Tibial nerve (tissue), 4 donors: ENCODE data around the gene MIF4GD. TPM values are rescaled to one million over a fixed set of nuclear protein-coding genes. Genes with fewer than 3 reads are reported as not detected.

ENCODE experiments used
- DNase-seq, 2 donors: peaks; one replicate each; pipeline ENCODE4 v3.0.0-alpha.2; 2019; ENCODE audit warnings: low spot score in 2 of 2
- H3K27ac ChIP-seq, 4 donors: fragments of 200-600 bp; sonication (generic) in 3 of 4; one replicate each; pipeline ENCODE4 v1.5.1; 2017 to 2019; ENCODE audit warnings: mild to moderate bottlenecking in 1 of 4
- H3K27me3 ChIP-seq, 2 donors: fragments of 200-600 bp; sonication (generic) in 1 of 2; one replicate each; pipeline versions ENCODE4 v1.5.1 to v1.6.0; 2017 to 2019
- H3K36me3 ChIP-seq, 3 donors: fragments of 200-600 bp; sonication (generic); one replicate each; pipeline ENCODE4 v1.5.1; 2018 to 2019
- H3K4me1 ChIP-seq, 4 donors: fragments of 200-600 bp; sonication (generic) in 3 of 4; one replicate each; pipeline ENCODE4 v1.5.1; 2017 to 2019
- H3K4me3 ChIP-seq, 4 donors: fragments of 200-600 bp; sonication (generic) in 3 of 4; one replicate each; pipeline ENCODE4 v1.5.1; 2017 to 2019; ENCODE audit warnings: mild to moderate bottlenecking in 1 of 4, moderate library complexity in 1 of 4
- H3K9me3 ChIP-seq, 4 donors: fragments of 200-600 bp; sonication (generic) in 3 of 4; one replicate each; pipeline ENCODE4 v1.5.1; 2017 to 2019
- EP300 ChIP-seq, 2 donors: sonication (generic); formaldehyde crosslinking; IDR thresholded peaks; one replicate each; pipeline ENCODE4 v1.6.1; 2017; ENCODE audit warnings: antibody characterized with exemption in 2 of 2, mild to moderate bottlenecking in 1 of 2
- POLR2A ChIP-seq, 2 donors: fragments of 450-650 bp; IDR thresholded peaks; one replicate each; pipeline ENCODE4 v1.6.1; 2017; ENCODE audit warnings: antibody characterized with exemption in 2 of 2, mild to moderate bottlenecking in 2 of 2, moderate library complexity in 2 of 2
- WGBS, 2 donors: methylation state at CpG; one replicate each; pipeline ENCODE4 v1.1.5; 2018; 5-methylcytosine and 5-hydroxymethylcytosine counted together
- total RNA-seq, 4 donors: library from RNA; depleted of rRNA; stranded (reverse); fragments of >200 nt; gene quantifications; one replicate each; pipeline ENCODE4 v1.1.0, GENCODE V29; 2016
- TF ChIP-seq, protein P1 (sequence below), 5 experiments: fragments of 200-600 bp in 3 of 5; fragments of 450-650 bp in 2 of 5; sonication (generic) in 3 of 5; IDR thresholded peaks; one replicate each; pipeline ENCODE4 v1.5.1; 2016 to 2019; ENCODE audit warnings: antibody characterized with exemption in 5 of 5, mild to moderate bottlenecking in 3 of 5, moderate library complexity in 2 of 5

Gene MIF4GD
- total RNA-seq, 4 donors from 2014 or later = 18.4 to 53.1 (median 41.0) TPM

DNA sequence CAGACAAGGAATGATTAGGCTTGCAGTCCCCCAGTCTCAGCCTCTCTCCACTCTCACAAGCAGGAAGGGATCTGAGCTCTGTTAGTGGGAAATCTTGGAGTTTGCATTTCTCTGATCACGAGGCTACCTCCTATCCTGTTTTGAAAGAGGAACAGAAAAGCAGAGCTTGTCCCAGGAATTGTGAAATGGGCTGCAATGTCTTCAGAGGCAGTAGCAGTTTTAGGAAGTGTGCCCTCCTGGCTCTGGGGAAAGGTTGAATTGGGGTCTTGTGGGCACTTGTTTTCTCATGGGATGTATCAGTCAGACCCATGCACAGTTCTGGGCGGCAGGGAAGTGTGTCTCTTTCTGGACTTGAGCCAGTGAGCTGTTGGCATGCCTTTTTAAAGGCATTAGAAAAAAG lies 42.7 kb downstream of the MIF4GD start:
- no peak for TF ChIP-seq POLR2A (IDR thresholded peaks at IDR 0.05)
- peak in 1 of 2 donors; percentile 80 for TF ChIP-seq EP300 (IDR thresholded peaks at IDR 0.05)

DNA sequence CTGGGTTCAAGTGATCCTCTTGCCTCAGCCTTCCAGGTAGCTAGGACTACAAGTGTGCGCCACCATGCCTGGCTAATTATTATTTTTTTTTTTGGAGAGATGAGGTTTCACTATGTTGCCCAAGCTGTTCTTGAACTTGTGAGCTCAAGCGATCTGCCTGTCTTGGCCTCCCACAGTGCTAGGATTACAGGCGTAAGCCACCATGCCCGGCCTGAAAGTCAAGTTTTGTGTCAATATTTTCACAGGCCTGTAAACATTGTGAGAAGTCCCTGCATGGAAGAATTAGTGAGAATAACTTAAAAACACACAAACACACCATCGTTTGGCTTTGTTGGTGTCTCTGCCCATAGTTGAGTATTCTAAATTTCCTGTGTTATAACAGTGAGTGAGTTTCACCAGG lies 43.3 kb downstream of the MIF4GD start:
- Histone ChIP-seq H3K9me3 (no peaks in the 10 kb centered on the region), H3K27me3 (no peaks in the 10 kb centered on the region), H3K27ac (peak overlapping the region in 1 of 4 donors; percentile 40), H3K36me3 (peaks cover 4 to 97% (median 25%) of the 10 kb centered on the region in 3 donors), H3K4me1 (no peaks in the 10 kb centered on the region), H3K4me3 (no peak overlapping the region)
- no peak for DNase-seq
- 84 to 85% methylated on average over 5 of the region's 5 CpGs for WGBS, 2 donors
- no peak for TF ChIP-seq EP300 (IDR thresholded peaks at IDR 0.05)
- TF ChIP-seq POLR2A (IDR thresholded peaks at IDR 0.05) = no peak
- TF ChIP-seq, protein P1, sequence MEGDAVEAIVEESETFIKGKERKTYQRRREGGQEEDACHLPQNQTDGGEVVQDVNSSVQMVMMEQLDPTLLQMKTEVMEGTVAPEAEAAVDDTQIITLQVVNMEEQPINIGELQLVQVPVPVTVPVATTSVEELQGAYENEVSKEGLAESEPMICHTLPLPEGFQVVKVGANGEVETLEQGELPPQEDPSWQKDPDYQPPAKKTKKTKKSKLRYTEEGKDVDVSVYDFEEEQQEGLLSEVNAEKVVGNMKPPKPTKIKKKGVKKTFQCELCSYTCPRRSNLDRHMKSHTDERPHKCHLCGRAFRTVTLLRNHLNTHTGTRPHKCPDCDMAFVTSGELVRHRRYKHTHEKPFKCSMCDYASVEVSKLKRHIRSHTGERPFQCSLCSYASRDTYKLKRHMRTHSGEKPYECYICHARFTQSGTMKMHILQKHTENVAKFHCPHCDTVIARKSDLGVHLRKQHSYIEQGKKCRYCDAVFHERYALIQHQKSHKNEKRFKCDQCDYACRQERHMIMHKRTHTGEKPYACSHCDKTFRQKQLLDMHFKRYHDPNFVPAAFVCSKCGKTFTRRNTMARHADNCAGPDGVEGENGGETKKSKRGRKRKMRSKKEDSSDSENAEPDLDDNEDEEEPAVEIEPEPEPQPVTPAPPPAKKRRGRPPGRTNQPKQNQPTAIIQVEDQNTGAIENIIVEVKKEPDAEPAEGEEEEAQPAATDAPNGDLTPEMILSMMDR (IDR thresholded peaks at IDR 0.05) = no peak

More for the DNA sequence above, 42.7 kb downstream of the MIF4GD start:
- Histone ChIP-seq H3K9me3 (no peaks in the 10 kb centered on the region), H3K36me3 (peaks cover 4 to 96% (median 29%) of the 10 kb centered on the region in 3 donors), H3K4me3 (no peak overlapping the region), H3K27me3 (no peaks in the 10 kb centered on the region), H3K4me1 (no peaks in the 10 kb centered on the region), H3K27ac (peak overlapping the region in 1 of 4 donors; percentile 40)
- DNase-seq = peak in 1 of 2 donors; percentile 41
- WGBS, 2 donors = 32 to 46% methylated on average over 2 of the region's 2 CpGs

DNA sequence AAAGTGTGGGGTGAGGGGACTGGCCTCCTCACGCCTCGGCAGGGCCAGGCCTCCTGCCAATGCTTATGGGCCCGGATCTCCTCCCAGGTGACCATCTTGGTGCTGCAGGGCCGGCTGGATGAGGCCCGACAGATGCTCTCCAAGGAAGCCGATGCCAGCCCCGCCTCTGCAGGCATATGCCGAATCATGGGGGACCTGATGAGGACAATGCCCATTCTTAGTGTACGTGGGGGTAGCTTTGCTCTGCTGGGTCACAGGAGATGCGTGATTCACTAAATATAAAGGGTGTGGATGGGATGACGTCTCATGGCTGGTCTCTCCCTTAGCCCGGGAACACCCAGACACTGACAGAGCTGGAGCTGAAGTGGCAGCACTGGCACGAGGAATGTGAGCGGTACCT lies 46.0 kb downstream of the MIF4GD start:
- Histone ChIP-seq H3K9me3 (no peaks in the 10 kb centered on the region), H3K27me3 (no peaks in the 10 kb centered on the region), H3K4me1 (no peaks in the 10 kb centered on the region), H3K4me3 (no peak overlapping the region), H3K27ac (no peak overlapping the region), H3K36me3 (peaks cover 4 to 89% (median 12%) of the 10 kb centered on the region in 3 donors)
- TF ChIP-seq POLR2A (IDR thresholded peaks at IDR 0.05) = no peak
- TF ChIP-seq EP300 (IDR thresholded peaks at IDR 0.05) = no peak
- TF ChIP-seq, protein P1 (IDR thresholded peaks at IDR 0.05) = no peak
- 71 to 74% methylated on average over 14 of the region's 14 CpGs for WGBS, 2 donors
- no peak for DNase-seq

DNA sequence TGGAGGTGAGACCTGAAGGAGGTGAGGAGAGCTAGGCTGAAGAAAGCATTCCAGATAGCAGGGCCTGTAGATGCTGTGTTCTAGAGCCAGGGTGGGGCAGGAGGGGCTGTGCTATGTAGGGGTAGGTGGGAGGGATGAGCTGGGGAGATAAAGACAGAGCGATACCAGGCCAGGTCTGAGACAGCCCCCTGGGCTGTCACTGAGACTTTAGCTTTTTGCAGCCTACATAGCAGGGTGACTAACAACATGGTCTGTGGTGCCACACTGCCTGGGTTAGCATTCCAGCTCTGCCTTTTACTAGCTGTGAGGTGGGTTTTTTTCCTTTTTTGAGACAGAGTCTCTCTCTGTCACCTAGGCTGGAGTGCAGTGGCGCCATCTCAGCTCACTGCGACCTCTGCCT lies 51.2 kb downstream of the MIF4GD start:
- Histone ChIP-seq H3K4me3 (no peak overlapping the region), H3K27ac (no peak overlapping the region), H3K9me3 (no peaks in the 10 kb centered on the region), H3K27me3 (no peaks in the 10 kb centered on the region), H3K36me3 (peaks cover 0 to 91% (median 30%) of the 10 kb centered on the region in 3 donors), H3K4me1 (no peaks in the 10 kb centered on the region)
- no peak for DNase-seq
- 100% methylated on average over 3 of the region's 3 CpGs for WGBS, 2 donors
- TF ChIP-seq, protein P1 (IDR thresholded peaks at IDR 0.05) = no peak
- TF ChIP-seq POLR2A (IDR thresholded peaks at IDR 0.05) (no peak), EP300 (IDR thresholded peaks at IDR 0.05) (no peak)

DNA sequence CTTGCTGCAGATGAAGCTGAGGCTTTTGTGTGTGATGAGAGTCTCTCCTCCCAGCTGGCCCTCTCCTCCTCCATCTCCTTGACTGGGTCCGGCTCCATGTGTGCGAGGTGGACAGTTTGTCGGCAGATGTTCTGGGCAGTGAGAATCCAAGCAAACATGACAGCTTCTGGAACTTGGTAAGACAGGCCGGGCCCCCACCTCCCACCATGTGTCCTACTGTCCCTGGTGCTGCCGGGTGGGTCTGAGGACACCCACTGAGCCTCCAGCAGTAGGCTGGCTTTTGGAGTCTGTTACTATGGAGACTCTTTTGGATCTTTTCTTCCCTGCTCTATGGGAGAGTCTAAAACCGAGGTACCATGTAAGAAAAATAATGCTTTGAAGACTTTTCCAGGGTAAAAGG lies 52.9 kb downstream of the MIF4GD start:
- TF ChIP-seq, protein P1 (IDR thresholded peaks at IDR 0.05) = no peak
- TF ChIP-seq POLR2A (IDR thresholded peaks at IDR 0.05) (no peak), EP300 (IDR thresholded peaks at IDR 0.05) (no peak)
- Histone ChIP-seq H3K9me3 (no peaks in the 10 kb centered on the region), H3K27ac (no peak overlapping the region), H3K36me3 (peaks cover 4 to 92% (median 39%) of the 10 kb centered on the region in 3 donors), H3K4me1 (no peaks in the 10 kb centered on the region), H3K27me3 (no peaks in the 10 kb centered on the region), H3K4me3 (no peak overlapping the region)
- no peak for DNase-seq
- 87 to 90% methylated on average over 5 to 6 of the region's 6 CpGs for WGBS, 2 donors

Other genes starting within 250 kb of the MIF4GD start
- 100 to 1,000 TPM; 171 to 241 (median 220) TPM for gene ATP5PD, start 224.3 kb downstream of the MIF4GD start, total RNA-seq
- gene KCTD2, start 224.0 kb downstream of the MIF4GD start, total RNA-seq = 10 to 100 TPM; 24.9 to 33.5 (median 32.6) TPM
- gene SLC16A5, start 183.3 kb downstream of the MIF4GD start, total RNA-seq = 10 to 100 TPM in 1 of 4 donors, 1 to 10 TPM in 3; 4.6 to 27.9 (median 7.7) TPM
- gene ARMC7, start 161.3 kb downstream of the MIF4GD start, total RNA-seq = 10 to 100 TPM in 1 of 4 donors, 1 to 10 TPM in 3; 4.2 to 12.0 (median 8.3) TPM
- 100 to 1,000 TPM; 137 to 194 (median 166) TPM for gene NT5C, start 139.5 kb downstream of the MIF4GD start, total RNA-seq
- gene JPT1, start 116.7 kb downstream of the MIF4GD start, total RNA-seq = 10 to 100 TPM; 13.5 to 53.4 (median 32.4) TPM
- 10 to 100 TPM; 38.1 to 62.9 (median 59.8) TPM for gene SUMO2, start 88.3 kb downstream of the MIF4GD start, total RNA-seq
- 10 to 100 TPM; 38.1 to 68.6 (median 53.2) TPM for gene NUP85, start 65.6 kb downstream of the MIF4GD start, total RNA-seq
- 10 to 100 TPM; 45.5 to 66.0 (median 56.6) TPM for gene GGA3, start 9.6 kb downstream of the MIF4GD start, total RNA-seq
- gene MRPS7, start 9.4 kb downstream of the MIF4GD start, total RNA-seq = 10 to 100 TPM; 31.2 to 36.6 (median 33.6) TPM
- 10 to 100 TPM; 16.7 to 23.1 (median 20.1) TPM for gene SLC25A19, start 18.2 kb upstream of the MIF4GD start, total RNA-seq
- 100 to 1,000 TPM in 3 of 4 donors, 10 to 100 TPM in 1; 77.6 to 139 (median 133) TPM for gene GRB2, start 134.4 kb upstream of the MIF4GD start, total RNA-seq
- 10 to 100 TPM; 84.3 to 95.1 (median 89.9) TPM for gene TMEM94, start 185.4 kb upstream of the MIF4GD start, total RNA-seq
- 10 to 100 TPM; 36.0 to 59.0 (median 51.3) TPM for gene CASKIN2, start 244.3 kb upstream of the MIF4GD start, total RNA-seq
- gene TSEN54, start 245.3 kb upstream of the MIF4GD start, total RNA-seq = 10 to 100 TPM; 43.3 to 84.6 (median 53.0) TPM